CD8-positive, alpha-beta memory T cell (primary cell): ENCODE data around the gene SYDE1. TPM values are rescaled to one million over a fixed set of nuclear protein-coding genes. Genes with fewer than 3 reads are reported as not detected.
"Not testable (repeated sequence)": the region's sequence is repeated elsewhere in the genome, so short reads cannot be mapped to it uniquely, and the experiment has no call there.

Source experiments
- CTCF ChIA-PET: fragments of 350-600 bp; sonication (Branson Sonifier 250); formaldehyde crosslinking; loops from one replicate; lab custom pipeline; 2021; ENCODE audit warnings: antibody characterized with exemption; lab: Charles Lee
- POLR2A ChIA-PET: fragments of 350-600 bp; sonication (Branson Sonifier 250); formaldehyde crosslinking; loops from one replicate; lab custom pipeline; 2021; ENCODE audit warnings: antibody characterized with exemption; lab: Charles Lee
- DNase-seq, 5 donors: peaks; one replicate each; pipeline versions ENCODE4 v3.0.0 to v3.0.0-alpha.2; 2020 to 2022; ENCODE audit warnings: mixed read lengths in 1 of 5
- H3K27ac ChIP-seq: one replicate; pipeline ENCODE4 v1.7.0; 2013; ENCODE audit warnings: low read depth, mild to moderate bottlenecking, low read length, moderate library complexity
- H3K27me3 ChIP-seq: 2 replicates; pipeline ENCODE4 v1.7.0; 2013; ENCODE audit warnings: low read length, mild to moderate bottlenecking; ENCODE audit not compliant: insufficient read depth, poor library complexity, severe bottlenecking
- H3K36me3 ChIP-seq: 2 replicates; pipeline ENCODE4 v1.7.0; 2013; ENCODE audit warnings: mild to moderate bottlenecking, low read length, moderate library complexity; ENCODE audit not compliant: insufficient read depth
- H3K4me1 ChIP-seq: 2 replicates; pipeline ENCODE4 v1.7.0; 2013; ENCODE audit warnings: mild to moderate bottlenecking, low read length, moderate library complexity; ENCODE audit not compliant: insufficient read depth
- H3K4me3 ChIP-seq: 2 replicates; pipeline ENCODE4 v1.7.0; 2013; ENCODE audit warnings: mild to moderate bottlenecking, low read length
- H3K9me3 ChIP-seq: 2 replicates; pipeline ENCODE4 v1.7.0; 2013; ENCODE audit warnings: mild to moderate bottlenecking, low read length
- H3K27ac Mint-ChIP-seq, 8 donors: one replicate each; pipeline ENCODE4 v1.8.0; 2020 to 2021; ENCODE audit warnings: mixed read lengths in 8 of 8, mild to moderate bottlenecking in 6 of 8, inconsistent platforms in 3 of 8, moderate library complexity in 3 of 8
- H3K27me3 Mint-ChIP-seq, 2 donors: one replicate each; pipeline ENCODE4 v1.8.0; 2020 to 2021; ENCODE audit warnings: mixed read lengths in 2 of 2, mild to moderate bottlenecking in 1 of 2, moderate library complexity in 1 of 2
- H3K36me3 Mint-ChIP-seq, 3 donors: one replicate each; pipeline ENCODE4 v1.8.0; 2020 to 2021; ENCODE audit warnings: mixed read lengths in 3 of 3, inconsistent platforms in 1 of 3, mild to moderate bottlenecking in 1 of 3
- H3K4me1 Mint-ChIP-seq, 3 donors: one replicate each; pipeline ENCODE4 v1.8.0; 2020 to 2021; ENCODE audit warnings: mixed read lengths in 3 of 3, inconsistent platforms in 1 of 3, mild to moderate bottlenecking in 1 of 3
- H3K4me3 Mint-ChIP-seq, 7 donors: one replicate each; pipeline ENCODE4 v1.8.0; 2020 to 2021; ENCODE audit warnings: mixed read lengths in 7 of 7, mild to moderate bottlenecking in 6 of 7, moderate library complexity in 4 of 7, inconsistent platforms in 2 of 7
- H3K9me3 Mint-ChIP-seq, 5 donors: one replicate each; pipeline ENCODE4 v1.8.0; 2020 to 2022; ENCODE audit warnings: mixed read lengths in 5 of 5, mild to moderate bottlenecking in 3 of 5, moderate library complexity in 2 of 5, inconsistent platforms in 1 of 5
- polyA plus RNA-seq: library from polyadenylated mRNA; unstranded; fragments of 300-500 nt; fragmentation: Illumina TruSeq; gene quantifications from one replicate; pipeline ENCODE4 v1.2.3, GENCODE V29; 2021
- total RNA-seq, 2 experiments: library from RNA; stranded (reverse); gene quantifications; one replicate each; pipeline ENCODE4 v1.2.3, GENCODE V29; 2021

SYDE1 gene
- total and polyA plus RNA-seq, 3 experiments from 2014 or later: 0.06 to 0.44 (median 0.22) TPM

GRCh38 chr19:15087182-15087581 is 20.0 kb upstream of the SYDE1 start:
- Histone ChIP-seq H3K4me3 (no peak overlapping the region), H3K27ac (no peak overlapping the region), H3K4me1 (peaks cover 2% of the 10 kb centered on the region), H3K9me3 (no peaks in the 10 kb centered on the region), H3K36me3 (no peaks in the 10 kb centered on the region), H3K27me3 (no peaks in the 10 kb centered on the region)
- Mint-ChIP-seq H3K36me3 (no peaks in the 10 kb centered on the region), H3K27me3 (peaks cover 25 to 46% of the 10 kb centered on the region in 2 donors), H3K4me1 (peaks cover 2 to 4% (median 3%) of the 10 kb centered on the region in 3 donors), H3K9me3 (no peaks in the 10 kb centered on the region), H3K27ac (no peak overlapping the region), H3K4me3 (no peak overlapping the region)
- DNase-seq: no peak
- CTCF ChIA-PET: no interaction called here
- POLR2A ChIA-PET: no interaction called here

DNA sequence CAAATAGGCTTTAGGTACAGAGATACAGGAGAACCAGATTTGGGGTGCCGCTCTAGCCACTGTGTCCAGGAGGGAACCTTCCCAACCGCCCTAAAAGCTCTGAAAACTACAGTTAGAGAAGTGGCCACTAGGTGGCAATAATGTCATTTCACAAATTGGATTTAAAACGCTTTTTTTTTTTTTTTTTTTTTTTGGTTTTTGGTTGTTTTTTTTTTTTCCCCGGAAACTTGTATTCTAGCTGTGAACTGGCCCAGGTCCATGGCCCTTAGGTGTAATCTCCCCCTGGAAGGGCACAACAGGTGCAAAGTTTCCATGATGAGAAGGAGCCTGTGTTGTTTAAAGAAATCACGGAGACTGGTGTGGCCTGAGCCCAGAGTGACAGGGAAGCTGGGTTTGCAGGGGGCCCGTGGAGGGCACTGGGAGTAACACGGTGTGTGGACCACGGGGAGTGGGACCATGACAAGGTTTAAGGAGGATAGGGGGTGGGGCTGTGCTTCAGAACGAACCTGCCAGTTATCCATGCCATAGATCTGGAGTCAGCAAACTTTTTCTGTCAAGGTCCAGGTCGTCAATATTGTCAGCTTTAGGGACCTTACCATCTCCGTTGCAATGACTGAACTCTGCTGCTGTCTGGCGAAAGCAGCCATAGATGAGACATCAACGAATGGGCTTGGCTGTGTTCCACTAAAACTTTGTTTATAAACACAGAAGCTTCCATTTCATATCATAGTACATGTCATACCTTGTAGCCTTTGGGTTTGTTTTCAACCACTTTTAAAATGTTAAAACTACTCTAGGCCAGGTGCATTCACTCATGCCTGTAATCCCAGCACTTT is 15.1 kb upstream of the SYDE1 start:
- no peaks in the 10 kb centered on the region for H3K9me3 ChIP-seq
- H3K27me3 ChIP-seq: no peaks in the 10 kb centered on the region
- peaks cover 4% of the 10 kb centered on the region for H3K4me1 ChIP-seq
- H3K4me3 Mint-ChIP-seq: peak overlapping the region in 1 of 7 donors; percentile 28
- peaks cover 4 to 6% (median 5%) of the 10 kb centered on the region in 3 donors for H3K4me1 Mint-ChIP-seq
- POLR2A ChIA-PET: interaction anchor here (0.6 to 0.8 kb wide), 4 partner anchors 8 to 360 kb away, joined by 3 to 12 read pairs (median 7); partner anchors contain the start of gene AKAP8L
- H3K27ac Mint-ChIP-seq: peak overlapping the region in 1 of 8 donors; percentile 76
- CTCF ChIA-PET: interaction anchor here (0.5 to 3.8 kb wide), 23 partner anchors 10 to 1653 kb away, joined by 3 to 23 read pairs (median 3); no protein-coding TSS in a partner anchor
- no peaks in the 10 kb centered on the region for H3K36me3 Mint-ChIP-seq
- H3K4me3 ChIP-seq: no peak overlapping the region
- no peak overlapping the region for H3K27ac ChIP-seq
- no peaks in the 10 kb centered on the region for H3K9me3 Mint-ChIP-seq
- H3K27me3 Mint-ChIP-seq: peaks cover 11 to 26% of the 10 kb centered on the region in 2 donors
- DNase-seq: peak in 4 of 5 donors; percentile 41 to 62 (median 58)
- no peaks in the 10 kb centered on the region for H3K36me3 ChIP-seq

GRCh38 chr19:15093001-15093400 is 14.2 kb upstream of the SYDE1 start:
- CTCF ChIA-PET: interaction anchor here (1.1 to 3.8 kb wide), 6 partner anchors 9 to 463 kb away, joined by 3 to 23 read pairs (median 10); no protein-coding TSS in a partner anchor
- H3K9me3 ChIP-seq: no peaks in the 10 kb centered on the region
- H3K4me1 Mint-ChIP-seq: peaks cover 4 to 6% (median 5%) of the 10 kb centered on the region in 3 donors
- POLR2A ChIA-PET: no interaction called here
- no peak overlapping the region for H3K4me3 ChIP-seq
- H3K27ac ChIP-seq: no peak overlapping the region
- DNase-seq: no peak
- H3K4me3 Mint-ChIP-seq: no peak overlapping the region
- peak overlapping the region in 1 of 8 donors; percentile 43 for H3K27ac Mint-ChIP-seq
- H3K9me3 Mint-ChIP-seq: no peaks in the 10 kb centered on the region
- no peaks in the 10 kb centered on the region for H3K36me3 ChIP-seq
- peaks cover 4% of the 10 kb centered on the region for H3K4me1 ChIP-seq
- H3K36me3 Mint-ChIP-seq: no peaks in the 10 kb centered on the region
- H3K27me3 Mint-ChIP-seq: peaks cover 6 to 18% of the 10 kb centered on the region in 2 donors
- H3K27me3 ChIP-seq: no peaks in the 10 kb centered on the region

DNA sequence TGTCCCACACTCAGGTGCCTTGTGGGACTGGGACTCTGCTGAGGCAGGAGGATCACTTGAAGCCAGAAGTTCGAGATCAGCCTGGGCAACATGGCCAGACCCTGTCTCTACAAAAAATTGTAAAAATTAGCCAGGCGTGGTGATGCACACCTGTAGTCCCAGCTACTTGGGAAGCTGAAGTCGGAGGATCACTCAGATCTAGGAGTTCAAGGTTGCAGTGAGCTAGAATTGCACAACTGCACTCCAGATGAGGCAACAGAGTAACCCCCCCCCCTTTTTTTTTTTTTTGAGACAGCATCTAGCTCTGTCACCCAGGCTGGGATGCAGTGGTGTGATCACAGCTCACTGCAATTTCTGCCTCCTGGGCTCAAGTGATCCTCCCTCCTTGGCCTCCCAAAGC is 11.0 kb upstream of the SYDE1 start:
- Histone ChIP-seq H3K36me3 (no peaks in the 10 kb centered on the region), H3K27me3 (no peaks in the 10 kb centered on the region), H3K4me1 (peaks cover 4% of the 10 kb centered on the region), H3K4me3 (no peak overlapping the region), H3K27ac (no peak overlapping the region), H3K9me3 (no peaks in the 10 kb centered on the region)
- CTCF ChIA-PET: no interaction called here
- H3K9me3 Mint-ChIP-seq: no peaks in the 10 kb centered on the region
- H3K27me3 Mint-ChIP-seq: peaks cover 2 to 17% of the 10 kb centered on the region in 2 donors
- no peak overlapping the region for H3K4me3 Mint-ChIP-seq
- no peaks in the 10 kb centered on the region for H3K36me3 Mint-ChIP-seq
- peaks cover 4 to 6% (median 5%) of the 10 kb centered on the region in 3 donors for H3K4me1 Mint-ChIP-seq
- no peak for DNase-seq
- POLR2A ChIA-PET: no interaction called here
- H3K27ac Mint-ChIP-seq: no peak overlapping the region

GRCh38 chr19:15097980-15098379 is 9.2 kb upstream of the SYDE1 start:
- H3K36me3 Mint-ChIP-seq, H3K4me1 Mint-ChIP-seq, H3K9me3 Mint-ChIP-seq, H3K27me3 ChIP-seq, H3K4me1 ChIP-seq, H3K4me3 Mint-ChIP-seq, H3K9me3 ChIP-seq, POLR2A ChIA-PET, H3K36me3 ChIP-seq, CTCF ChIA-PET, H3K4me3 ChIP-seq, H3K27ac ChIP-seq, DNase-seq: not testable (repeated sequence)
- peaks cover 3 to 17% of the 10 kb centered on the region in 2 donors for H3K27me3 Mint-ChIP-seq
- H3K27ac Mint-ChIP-seq: peak overlapping the region in 1 of 8 donors; percentile 21

- Mint-ChIP-seq H3K9me3 (peaks cover 2 to 11% (median 8%) of the 10 kb centered on the region in 5 donors), H3K4me1 (no peaks in the 10 kb centered on the region), H3K27ac (no peak overlapping the region), H3K4me3 (peak overlapping the region in 1 of 7 donors; percentile 8), H3K27me3 (peaks cover 3 to 17% of the 10 kb centered on the region in 2 donors), H3K36me3 (peaks cover 0 to 6% (median under 1%) of the 10 kb centered on the region in 3 donors)
- Histone ChIP-seq H3K4me1 (no peaks in the 10 kb centered on the region), H3K4me3 (no peak overlapping the region), H3K27me3 (no peaks in the 10 kb centered on the region), H3K27ac (no peak overlapping the region), H3K9me3 (no peaks in the 10 kb centered on the region), H3K36me3 (no peaks in the 10 kb centered on the region)
- CTCF ChIA-PET: no interaction called here
- DNase-seq: no peak
- POLR2A ChIA-PET: no interaction called here
Measured at GRCh38 chr19:15098460-15098859, 8.7 kb upstream of the SYDE1 start.

DNA sequence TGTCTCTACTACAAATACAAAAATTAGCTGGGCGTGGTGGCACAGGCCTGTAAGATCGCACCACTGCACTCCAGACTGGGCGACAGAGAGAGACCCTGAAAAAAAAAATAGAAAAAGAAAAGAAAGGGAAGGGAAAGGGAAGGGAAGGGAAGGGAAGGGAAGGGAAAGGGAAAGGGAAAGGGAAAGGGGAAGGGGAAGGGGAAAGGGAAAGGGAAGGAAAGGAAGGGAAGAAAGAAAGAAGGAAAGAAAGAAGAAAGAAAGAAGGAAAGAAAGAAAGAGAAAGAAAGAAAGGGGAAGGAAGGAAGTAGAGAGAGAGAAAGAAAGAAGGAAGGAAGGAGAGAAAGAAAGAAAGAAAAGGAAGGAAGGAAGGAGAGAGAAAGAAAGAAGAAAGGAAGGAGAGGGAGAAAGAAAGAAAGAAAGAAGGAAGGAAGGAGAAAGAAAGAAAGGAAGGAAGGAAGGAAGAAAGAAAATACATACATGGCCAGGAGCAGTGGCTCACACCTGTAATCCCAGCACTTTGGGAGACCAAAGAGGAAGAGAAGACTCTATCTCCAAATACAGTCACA is 8.1 kb upstream of the SYDE1 start:
- no peak overlapping the region for H3K27ac ChIP-seq
- peaks cover 0 to 11% (median 2%) of the 10 kb centered on the region in 3 donors for H3K36me3 Mint-ChIP-seq
- no peak overlapping the region for H3K27ac Mint-ChIP-seq
- H3K4me3 Mint-ChIP-seq: no peak overlapping the region
- H3K27me3 ChIP-seq: no peaks in the 10 kb centered on the region
- H3K4me1 Mint-ChIP-seq: no peaks in the 10 kb centered on the region
- ChIA-PET CTCF (interaction anchor here (1.0 kb wide), 1 partner anchor 51 kb away, joined by 3 read pairs; no protein-coding TSS in a partner anchor), POLR2A (no interaction called here)
- no peak overlapping the region for H3K4me3 ChIP-seq
- H3K27me3 Mint-ChIP-seq: peaks cover 4 to 17% of the 10 kb centered on the region in 2 donors
- H3K9me3 ChIP-seq: peaks cover under 1% of the 10 kb centered on the region
- no peaks in the 10 kb centered on the region for H3K4me1 ChIP-seq
- peaks cover 4 to 15% (median 13%) of the 10 kb centered on the region in 5 donors for H3K9me3 Mint-ChIP-seq
- H3K36me3 ChIP-seq: no peaks in the 10 kb centered on the region
- no peak for DNase-seq
